CD4-positive, alpha-beta T cell (primary cell): ENCODE data around the gene CPEB1. TPM values are rescaled to one million over a fixed set of nuclear protein-coding genes. Genes with fewer than 3 reads are reported as not detected.

Experiments
- ATAC-seq: fragments of 200-7000 bp; cut with Tn5 transposase; one replicate; pipeline ENCODE4 v1.10.0; 2022; ENCODE audit warnings: mild to moderate bottlenecking; ENCODE audit not compliant: poor library complexity
- CTCF ChIA-PET: fragments of 350-600 bp; sonication (Branson Sonifier 250); formaldehyde crosslinking; loops from one replicate; lab custom pipeline; 2021; ENCODE audit warnings: antibody characterized with exemption, inconsistent platforms; lab: Charles Lee
- POLR2A ChIA-PET: fragments of 350-600 bp; sonication (Branson Sonifier 250); formaldehyde crosslinking; loops from one replicate; lab custom pipeline; 2021; ENCODE audit warnings: antibody characterized with exemption, inconsistent platforms; lab: Charles Lee
- DNase-seq, 14 experiments: peaks; one replicate each; pipeline ENCODE4 v3.0.0-alpha.2; 2013 to 2020; ENCODE audit warnings: mixed read lengths in 2 of 14
- H3K27ac ChIP-seq, 2 donors: one replicate each; pipeline versions ENCODE4 v1.5.1 to v1.7.0; 2013; ENCODE audit warnings: low read length in 2 of 2, low read depth in 1 of 2, mild to moderate bottlenecking in 1 of 2
- H3K27me3 ChIP-seq, 2 experiments: 1 replicate in 1 of 2; 2 replicates in 1 of 2; pipeline versions ENCODE4 v1.6.1 to v1.7.0; 2013; ENCODE audit warnings: low read length in 2 of 2, control low read depth in 1 of 2, mild to moderate bottlenecking in 1 of 2, moderate library complexity in 1 of 2; ENCODE audit not compliant: insufficient read depth in 2 of 2, control insufficient read depth in 1 of 2
- H3K36me3 ChIP-seq: one replicate; pipeline ENCODE4 v1.6.1; 2013; ENCODE audit warnings: low read length, control low read depth; ENCODE audit not compliant: insufficient read depth
- H3K4me1 ChIP-seq: one replicate; pipeline ENCODE4 v1.6.1; 2013; ENCODE audit warnings: low read length, control low read depth; ENCODE audit not compliant: insufficient read depth
- H3K4me3 ChIP-seq: one replicate; pipeline ENCODE4 v1.5.1; 2013; ENCODE audit warnings: mild to moderate bottlenecking, low read length, moderate library complexity
- H3K9me3 ChIP-seq, 2 experiments: 1 replicate in 1 of 2; 2 replicates in 1 of 2; pipeline versions ENCODE4 v1.6.1 to v1.7.0; 2013; ENCODE audit warnings: low read length in 2 of 2, mild to moderate bottlenecking in 2 of 2, control low read depth in 1 of 2, moderate library complexity in 1 of 2; ENCODE audit not compliant: control insufficient read depth in 1 of 2, insufficient read depth in 1 of 2
- H3K27ac Mint-ChIP-seq: one replicate; pipeline ENCODE4 v1.8.0; 2020; ENCODE audit warnings: mixed read lengths
- H3K27me3 Mint-ChIP-seq: one replicate; pipeline ENCODE4 v1.8.0; 2021; ENCODE audit warnings: mixed read lengths
- H3K36me3 Mint-ChIP-seq: one replicate; pipeline ENCODE4 v1.8.0; 2021; ENCODE audit warnings: low read depth, mixed read lengths
- H3K4me1 Mint-ChIP-seq: one replicate; pipeline ENCODE4 v1.8.0; 2021; ENCODE audit warnings: low read depth, mixed read lengths
- H3K4me3 Mint-ChIP-seq: one replicate; pipeline ENCODE4 v1.8.0; 2020; ENCODE audit warnings: mild to moderate bottlenecking, mixed read lengths
- H3K9me3 Mint-ChIP-seq: one replicate; pipeline ENCODE4 v1.8.0; 2020; ENCODE audit warnings: mixed read lengths
- CTCF ChIP-seq: fragments of 200-600 bp; IDR thresholded peaks from one replicate; pipeline ENCODE4 v1.8.0; 2022; ENCODE audit warnings: antibody characterized with exemption, mild to moderate bottlenecking
- intact Hi-C, 2 experiments: fragments of 100-400 bp; cut with DNase I in 1 of 2; cut with micrococcal nuclease in 1 of 2; formaldehyde crosslinking; loops; one replicate each; pipeline versions ENCODE4 v1.15.1 to v1.9.0; 2023 to 2025; cut with DNase I, micrococcal nuclease
- total RNA-seq, 174 experiments: library from RNA in 2 of 174; stranded (reverse) in 2 of 174; gene quantifications; one replicate each; pipeline ENCODE4 v1.2.3 and lab custom pipeline; 2021 to 2026

Gene CPEB1
- total RNA-seq, 2 experiments from 2014 or later, result 0.19 to 0.61 TPM

- Histone ChIP-seq H3K4me3 (no peak overlapping the region), H3K27me3 (peaks cover 0 to 2% of the 10 kb centered on the region in 2 experiments), H3K4me1 (no peaks in the 10 kb centered on the region), H3K27ac (no peak overlapping the region), H3K36me3 (no peaks in the 10 kb centered on the region), H3K9me3 (no peaks in the 10 kb centered on the region)
- Mint-ChIP-seq H3K36me3 (no peaks in the 10 kb centered on the region), H3K9me3 (no peaks in the 10 kb centered on the region), H3K4me1 (no peaks in the 10 kb centered on the region), H3K27me3 (peaks cover 7% of the 10 kb centered on the region), H3K4me3 (no peak overlapping the region), H3K27ac (no peak overlapping the region)
- no peak for TF ChIP-seq CTCF
- intact Hi-C loops, result no loop called here
- ChIA-PET POLR2A (no interaction called here), CTCF (no interaction called here)
- no peak for ATAC-seq
- no peak for DNase-seq
Measured at GRCh38 chr15:82549199-82549665, 97.9 kb downstream of the CPEB1 start.

DNA sequence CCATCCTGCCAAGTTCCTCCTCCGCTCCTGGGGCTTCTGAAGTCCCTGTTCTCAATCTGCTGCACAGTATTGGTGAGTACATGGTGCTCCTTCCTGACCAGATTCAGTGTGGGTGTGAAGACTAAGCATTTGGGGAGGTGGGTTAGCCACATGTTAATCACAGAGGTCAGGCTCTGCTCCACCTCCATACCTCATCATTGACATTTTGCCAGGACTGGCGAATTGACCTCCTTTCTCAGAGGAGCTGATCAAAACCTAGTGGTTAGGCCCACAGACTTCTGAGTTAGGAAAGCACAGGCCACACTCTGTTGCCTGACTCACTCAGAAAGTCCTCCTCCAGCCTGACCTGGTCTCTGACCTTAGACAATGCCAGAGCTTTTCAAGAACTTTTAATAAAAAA is 98.5 kb downstream of the CPEB1 start:
- H3K9me3 Mint-ChIP-seq, result no peaks in the 10 kb centered on the region
- H3K4me1 ChIP-seq, result no peaks in the 10 kb centered on the region
- H3K9me3 ChIP-seq, result no peaks in the 10 kb centered on the region
- TF ChIP-seq CTCF, result no peak
- H3K27ac ChIP-seq, result no peak overlapping the region
- intact Hi-C loops, result no loop called here
- no peak overlapping the region for H3K27ac Mint-ChIP-seq
- peaks cover 0 to 2% of the 10 kb centered on the region in 2 experiments for H3K27me3 ChIP-seq
- peaks cover 7% of the 10 kb centered on the region for H3K27me3 Mint-ChIP-seq
- no peaks in the 10 kb centered on the region for H3K36me3 ChIP-seq
- no peak for ATAC-seq
- CTCF ChIA-PET, result no interaction called here
- no peak overlapping the region for H3K4me3 ChIP-seq
- POLR2A ChIA-PET, result no interaction called here
- DNase-seq, result no peak
- no peaks in the 10 kb centered on the region for H3K36me3 Mint-ChIP-seq
- H3K4me1 Mint-ChIP-seq, result no peaks in the 10 kb centered on the region
- no peak overlapping the region for H3K4me3 Mint-ChIP-seq

DNA sequence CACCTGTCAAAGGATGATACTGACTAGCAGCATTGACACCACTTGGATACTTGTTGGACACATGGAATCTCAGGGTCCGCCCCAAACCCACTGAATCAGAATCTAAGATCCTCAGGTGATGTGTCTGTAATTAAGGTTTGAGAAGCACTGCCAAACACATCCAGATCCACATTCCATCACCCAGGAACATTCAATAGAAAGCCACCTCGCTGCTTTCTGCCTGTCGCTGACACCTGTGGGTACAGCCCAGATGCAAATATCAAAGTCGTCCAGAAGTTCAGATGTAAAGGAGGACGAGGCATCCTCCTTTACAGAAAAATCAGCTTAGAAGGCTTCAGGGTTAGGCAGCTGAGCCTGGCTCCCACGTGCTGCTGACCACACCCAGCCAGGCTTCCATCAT is 101.7 kb downstream of the CPEB1 start:
- Histone ChIP-seq H3K9me3 (no peaks in the 10 kb centered on the region), H3K27ac (no peak overlapping the region), H3K27me3 (peaks cover 0 to 2% of the 10 kb centered on the region in 2 experiments), H3K4me3 (no peak overlapping the region), H3K36me3 (no peaks in the 10 kb centered on the region), H3K4me1 (peaks cover 9% of the 10 kb centered on the region)
- CTCF ChIA-PET, result no interaction called here
- Mint-ChIP-seq H3K9me3 (no peaks in the 10 kb centered on the region), H3K27ac (no peak overlapping the region), H3K4me3 (no peak overlapping the region), H3K27me3 (peaks cover 7% of the 10 kb centered on the region), H3K36me3 (peaks cover 7% of the 10 kb centered on the region), H3K4me1 (peaks cover 9% of the 10 kb centered on the region)
- ATAC-seq (no peak), DNase-seq (no peak)
- intact Hi-C loops, result no loop called here
- no peak for TF ChIP-seq CTCF
- POLR2A ChIA-PET, result no interaction called here
